Ovary (tissue), 9 donors: ENCODE measurements around the gene AGMO. TPM values are rescaled to one million over a fixed set of nuclear protein-coding genes. Genes with fewer than 3 reads are reported as not detected.
"Not testable (repeated sequence)": the region's sequence is repeated elsewhere in the genome, so short reads cannot be mapped to it uniquely, and the experiment has no call there.

Experiments
- DNase-seq, 5 donors: peaks; one replicate each; pipeline ENCODE4 v3.0.0-alpha.2; 2019 to 2020
- H3K27ac ChIP-seq, 2 donors: fragments of 200-600 bp; one replicate each; pipeline versions ENCODE4 v1.5.1 to v1.8.0; 2019 to 2022
- H3K27me3 ChIP-seq: fragments of 200-600 bp; one replicate; pipeline ENCODE4 v1.8.0; 2022
- H3K36me3 ChIP-seq: fragments of 200-600 bp; sonication (generic); one replicate; pipeline ENCODE4 v1.5.1; 2019
- H3K4me1 ChIP-seq: one replicate; pipeline ENCODE4 v1.8.1; 2013; ENCODE audit warnings: mild to moderate bottlenecking, moderate library complexity; ENCODE audit not compliant: insufficient read depth
- H3K4me3 ChIP-seq: fragments of 200-600 bp; sonication (generic); one replicate; pipeline ENCODE4 v1.5.1; 2017
- H3K9me3 ChIP-seq, 2 donors: fragments of 200-600 bp in 1 of 2; sonication (generic) in 1 of 2; one replicate each; pipeline versions ENCODE4 v1.5.1 to v1.8.1; 2013 to 2019; ENCODE audit warnings: mild to moderate bottlenecking in 1 of 2, moderate library complexity in 1 of 2
- CTCF ChIP-seq, 3 donors: fragments of 450-650 bp in 2 of 3; fragments of 200-600 bp in 1 of 3; IDR thresholded peaks; one replicate each; pipeline versions ENCODE4 v1.5.1 to v1.8.0; 2016 to 2022; ENCODE audit warnings: antibody characterized with exemption in 3 of 3, mild to moderate bottlenecking in 1 of 3
- EP300 ChIP-seq: sonication (generic); formaldehyde crosslinking; IDR thresholded peaks from one replicate; pipeline ENCODE4 v1.6.1; 2017; ENCODE audit warnings: antibody characterized with exemption
- POLR2A ChIP-seq: fragments of 450-650 bp; IDR thresholded peaks from one replicate; pipeline ENCODE4 v1.6.1; 2017; ENCODE audit warnings: antibody characterized with exemption, mild to moderate bottlenecking, moderate library complexity
- WGBS, 3 donors: extraction: QIAGEN DNeasy Blood & Tissue Kit in 1 of 3; methylation state at CpG; one replicate each; pipeline versions ENCODE4 v1.1.5 to v1.1.7; 2013 to 2017; 5-methylcytosine and 5-hydroxymethylcytosine counted together
- intact Hi-C, 4 donors: fragments of 100-400 bp; cut with DNase I; formaldehyde crosslinking; loops; one replicate each; pipeline versions ENCODE4 v1.11.0 to v1.15.1; 2022 to 2023
- polyA plus RNA-seq, 2 donors: library from polyadenylated mRNA; stranded (reverse); fragments of 200-250 nt in 1 of 2; fragments of 350-450 nt in 1 of 2; fragmentation: Illumina TruSeq in 1 of 2; extraction: RNeasy Lipid Tissue Mini Kit (QIAGEN cat#74804) in 1 of 2; gene quantifications; one replicate each; pipeline ENCODE4 v1.2.3, GENCODE V29; 2013 to 2014
- total RNA-seq, 7 donors: library from RNA; depleted of rRNA in 2 of 7; stranded (reverse); fragments of >200 nt in 2 of 7; fragmentation: NEBNext Ultra II Directional in 3 of 7; extraction: Animal tissue kit (Norgen Biotek cat#: 25700) in 3 of 7; gene quantifications; one replicate each; pipeline versions ENCODE4 v1.1.0 to v1.2.4, GENCODE V29; 2016 to 2023
- donor health status: DM: no; HTN: no; CAD: no; lungs with moderate emphysema.
- donor health status: DM: no; HTN: no; CAD: no.
- donor health status: Bipolar disorder and iron deficiency.
- donor health status: DM: yes; HTN: yes; CAD: no.
- donor health status: DM: no; HTN: no; CAD: no.
- donor health status: DM: yes; HTN: yes; CAD: no.

Gene AGMO
- total and polyA plus RNA-seq, 9 donors: 0.15 to 0.44 (median 0.33) TPM; not detected in 4

- peak in 1 of 5 donors; percentile 16 for DNase-seq
- TF ChIP-seq POLR2A (no peak), EP300 (no peak), CTCF (IDR thresholded peaks at IDR 0.05) (no peak)
- H3K4me3 ChIP-seq: no peak overlapping the region
- WGBS, 3 donors: 97 to 98% (median 97%) methylated on average over 21 of the region's 21 CpGs
- no peaks in the 10 kb centered on the region for H3K9me3 ChIP-seq
- no peaks in the 10 kb centered on the region for H3K36me3 ChIP-seq
- no peak overlapping the region for H3K27ac ChIP-seq
- H3K27me3 ChIP-seq: no peaks in the 10 kb centered on the region
- intact Hi-C loops: no loop called here
- H3K4me1 ChIP-seq: no peaks in the 10 kb centered on the region
Observed at GRCh38 chr7:15525652-15526263, 36.1 kb downstream of the AGMO start.

- Histone ChIP-seq H3K27ac (no peak overlapping the region), H3K27me3 (no peaks in the 10 kb centered on the region), H3K4me3 (no peak overlapping the region), H3K36me3 (no peaks in the 10 kb centered on the region), H3K9me3 (no peaks in the 10 kb centered on the region), H3K4me1 (no peaks in the 10 kb centered on the region)
- intact Hi-C loops: no loop called here
- DNase-seq: no peak
- TF ChIP-seq POLR2A (no peak), CTCF (IDR thresholded peaks at IDR 0.05) (no peak), EP300 (no peak)
- WGBS, 3 donors: 84 to 90% (median 88%) methylated on average over 1 of the region's 1 CpG
Observed at GRCh38 chr7:15524077-15524476, 37.7 kb downstream of the AGMO start.

DNA sequence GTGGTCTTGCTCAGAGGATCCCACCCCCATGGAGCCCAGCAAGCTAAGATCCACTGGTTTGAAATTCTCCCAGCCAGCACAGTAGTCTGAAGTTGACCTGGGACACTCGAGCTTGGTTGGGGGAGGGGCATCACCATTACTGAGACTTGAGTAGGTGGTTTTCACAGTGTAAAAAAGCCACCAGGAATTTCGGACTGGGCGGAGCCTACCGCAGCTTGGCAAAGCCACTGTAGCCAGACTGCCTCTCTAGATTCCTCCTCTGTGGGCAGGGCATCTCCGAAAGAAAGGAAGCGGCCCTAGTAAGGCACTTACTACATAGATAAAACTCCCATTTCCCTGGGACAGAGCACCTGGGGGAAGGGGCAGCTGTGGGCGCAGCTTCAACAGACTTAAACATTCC is 44.0 kb downstream of the AGMO start:
- 86 to 92% (median 87%) methylated on average over 7 of the region's 7 CpGs for WGBS, 3 donors
- intact Hi-C loops, H3K27me3 ChIP-seq: not testable (repeated sequence)

DNA sequence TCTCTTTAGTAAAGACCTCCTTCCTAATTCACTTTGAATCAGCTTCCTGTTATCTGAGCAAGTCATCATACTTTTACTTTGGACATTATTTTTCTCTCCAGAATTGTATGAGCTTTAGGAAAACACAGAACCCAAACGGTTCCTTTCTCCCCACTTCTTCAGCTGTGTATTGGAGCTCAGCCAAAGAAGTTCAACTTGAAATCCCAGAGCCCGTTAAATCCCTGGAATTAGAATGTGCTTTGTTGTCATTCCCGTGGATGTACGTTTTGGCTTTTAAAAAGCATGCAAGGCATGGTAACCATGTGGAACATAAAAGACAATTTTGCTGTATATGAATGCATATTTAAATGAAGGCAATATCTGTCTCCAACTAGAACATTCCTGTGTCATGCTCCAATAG is 46.6 kb downstream of the AGMO start:
- H3K27ac ChIP-seq: no peak overlapping the region

More for the DNA sequence above, 44.0 kb downstream of the AGMO start:
- H3K4me1 ChIP-seq, H3K27ac ChIP-seq, H3K36me3 ChIP-seq, H3K9me3 ChIP-seq, DNase-seq, H3K4me3 ChIP-seq: not testable (repeated sequence)

More for the DNA sequence above, 46.6 kb downstream of the AGMO start:
- WGBS, 3 donors: 2 to 3% (median 2%) methylated on average over 4 of the region's 4 CpGs
- Histone ChIP-seq H3K36me3 (no peaks in the 10 kb centered on the region), H3K27me3 (no peaks in the 10 kb centered on the region), H3K4me3 (no peak overlapping the region), H3K4me1 (peaks cover 2% of the 10 kb centered on the region), H3K9me3 (no peaks in the 10 kb centered on the region)
- DNase-seq: no peak
- TF ChIP-seq EP300: no peak
- TF ChIP-seq POLR2A: no peak
- no peak for TF ChIP-seq CTCF (IDR thresholded peaks at IDR 0.05)
- intact Hi-C loops: no loop called here
